Keratinocyte (primary cell): ENCODE data around the gene ATP8A2. TPM values are rescaled to one million over a fixed set of nuclear protein-coding genes. Genes with fewer than 3 reads are reported as not detected.

Experiments
- DNase-seq: peaks from one replicate; pipeline ENCODE4 v3.0.0-alpha.2; 2011; ENCODE audit warnings: low read depth, missing footprints, low spot score
- FAIRE-seq: peaks from 2 replicates; lab custom pipeline; 2011; peaks lifted over from hg19 to GRCh38; lab: Jason Lieb, UNC
- H2AFZ ChIP-seq: 2 replicates; pipeline ENCODE4 v1.6.0; 2012; ENCODE audit warnings: low read length, control low read depth, inconsistent platforms; ENCODE audit not compliant: control insufficient read depth
- H3K27ac ChIP-seq: 2 replicates; pipeline ENCODE4 v1.5.1; 2011; ENCODE audit warnings: low read length; ENCODE audit not compliant: control insufficient read depth, insufficient read depth
- H3K27me3 ChIP-seq: 3 replicates; pipeline ENCODE4 v1.6.0; 2011; ENCODE audit warnings: low read length; ENCODE audit not compliant: control insufficient read depth, insufficient read depth; ENCODE audit errors: extremely low read depth
- H3K36me3 ChIP-seq, 2 experiments: 2 replicates in 1 of 2; 3 replicates in 1 of 2; pipeline ENCODE4 v1.5.1; 2011; ENCODE audit warnings: low read length in 2 of 2, mild to moderate bottlenecking in 1 of 2; ENCODE audit not compliant: control insufficient read depth in 2 of 2, insufficient read depth in 2 of 2; ENCODE audit errors: extremely low read depth in 1 of 2
- H3K4me1 ChIP-seq: 3 replicates; pipeline ENCODE4 v1.5.1; 2011; ENCODE audit warnings: low read length; ENCODE audit not compliant: control insufficient read depth, insufficient read depth; ENCODE audit errors: extremely low read depth
- H3K4me2 ChIP-seq: 3 replicates; pipeline ENCODE4 v1.6.0; 2011; ENCODE audit warnings: low read depth, low read length; ENCODE audit not compliant: control insufficient read depth, insufficient read depth; ENCODE audit errors: extremely low read depth
- H3K4me3 ChIP-seq, 3 experiments: fragments of 200-600 bp in 1 of 3; sonication (generic) in 1 of 3; 2 replicates in 2 of 3; 3 replicates in 1 of 3; pipeline ENCODE4 v1.5.1; 2011 to 2016; ENCODE audit warnings: low read length in 3 of 3, mild to moderate bottlenecking in 3 of 3, control low read depth in 2 of 3, inconsistent platforms in 1 of 3, low read depth in 1 of 3, mixed read lengths in 1 of 3, mixed run types in 1 of 3, moderate library complexity in 1 of 3; ENCODE audit not compliant: control insufficient read depth in 2 of 3, insufficient read depth in 2 of 3; ENCODE audit errors: extremely low read depth in 1 of 3
- H3K79me2 ChIP-seq: 2 replicates; pipeline ENCODE4 v1.6.0; 2012; ENCODE audit warnings: low read length; ENCODE audit not compliant: control insufficient read depth, insufficient read depth
- H3K9ac ChIP-seq: 3 replicates; pipeline ENCODE4 v1.6.0; 2011; ENCODE audit warnings: low read length; ENCODE audit not compliant: control insufficient read depth, insufficient read depth; ENCODE audit errors: extremely low read depth
- H3K9me1 ChIP-seq: 3 replicates; pipeline ENCODE4 v1.6.0; 2011; ENCODE audit warnings: low read length; ENCODE audit not compliant: control insufficient read depth, insufficient read depth; ENCODE audit errors: extremely low read depth
- H3K9me3 ChIP-seq: 2 replicates; pipeline ENCODE4 v1.5.1; 2012; ENCODE audit warnings: low read depth, low read length; ENCODE audit not compliant: control insufficient read depth
- H4K20me1 ChIP-seq: 3 replicates; pipeline ENCODE4 v1.6.0; 2011; ENCODE audit warnings: low read length; ENCODE audit not compliant: control insufficient read depth, insufficient read depth; ENCODE audit errors: extremely low read depth
- CTCF ChIP-seq, 3 experiments: IDR thresholded peaks in 1 of 3; conservative IDR thresholded peaks in 1 of 3; optimal IDR thresholded peaks in 1 of 3; 2 replicates in 2 of 3; 3 replicates in 1 of 3; pipeline versions ENCODE3 to v1.5.1; 2011; ENCODE audit warnings: low read length in 3 of 3, mild to moderate bottlenecking in 3 of 3, moderate library complexity in 2 of 3, control low read depth in 1 of 3, inconsistent platforms in 1 of 3; ENCODE audit not compliant: insufficient read depth in 2 of 3; ENCODE audit errors: extremely low read depth in 1 of 3
- EZH2 ChIP-seq: IDR thresholded peaks from one replicate; pipeline ENCODE4 v1.6.1; 2012; ENCODE audit warnings: inconsistent platforms, mild to moderate bottlenecking, low read length, moderate library complexity
- dilution Hi-C: fragments of 300-500 bp; cut with MboI; formaldehyde crosslinking; loops from one replicate; pipeline ENCODE4 v1.7.0; 2020; ENCODE audit warnings: low sequenced_read_pairs; ENCODE audit not compliant: extremely low pct_ligation_motif_present
- polyA plus RNA-seq, 5 experiments: library from polyadenylated mRNA; depleted of rRNA in 3 of 5; stranded (reverse) in 3 of 5; stranded (forward) in 1 of 5; unstranded in 1 of 5; fragments of >200 nt; gene quantifications; 1 replicate in 1 of 5; 2 replicates in 3 of 5; 3 replicates in 1 of 5; pipeline versions ENCODE4 v1.2.1 to v1.2.3, GENCODE V29; 2011 to 2012; ENCODE audit warnings: missing spikeins in 2 of 5, low read depth in 1 of 5, low replicate concordance in 1 of 5

Gene ATP8A2
- polyA plus RNA-seq, 1 donor (not counting 4 experiments of a cell fraction or from before 2014, with no cell fraction given), result 0.16 TPM

- Histone ChIP-seq H3K4me2 (no peak overlapping the region), H3K4me3 (no peak overlapping the region), H2AFZ (no peak overlapping the region), H3K9me3 (no peaks in the 10 kb centered on the region), H3K79me2 (no peaks in the 10 kb centered on the region), H3K9me1 (no peaks in the 10 kb centered on the region), H3K36me3 (no peaks in the 10 kb centered on the region), H3K4me1 (peaks cover 26% of the 10 kb centered on the region), H4K20me1 (no peaks in the 10 kb centered on the region), H3K27ac (no peak overlapping the region), H3K9ac (no peak overlapping the region), H3K27me3 (no peaks in the 10 kb centered on the region)
- no peak for DNase-seq
- TF ChIP-seq EZH2, result no peak
- TF ChIP-seq CTCF (optimal IDR thresholded peaks at IDR 0.05 in 1 of 3, IDR thresholded peaks at IDR 0.05 in 1 of 3, conservative IDR thresholded peaks at IDR 0.05 in 1 of 3; ENCODE audit: extremely low read depth in 1 of 3, insufficient read depth in 2 of 3, low read length in 3 of 3), result no peak
- dilution Hi-C loops, result no loop called here
- no peak for FAIRE-seq
These were observed 359.8 kb downstream of the ATP8A2 start for GRCh38 chr13:25731536-25731935.

GRCh38 chr13:25732111-25732865 is 360.5 kb downstream of the ATP8A2 start:
- Histone ChIP-seq H3K9me1 (no peaks in the 10 kb centered on the region), H3K79me2 (no peaks in the 10 kb centered on the region), H3K4me3 (no peak overlapping the region), H3K36me3 (no peaks in the 10 kb centered on the region), H3K4me2 (peak overlapping the region; percentile 75), H3K27ac (peak overlapping the region; percentile 17), H3K4me1 (peaks cover 26% of the 10 kb centered on the region), H3K27me3 (no peaks in the 10 kb centered on the region), H4K20me1 (no peaks in the 10 kb centered on the region), H3K9me3 (no peaks in the 10 kb centered on the region), H2AFZ (peak overlapping the region; percentile 3), H3K9ac (no peak overlapping the region)
- no peak for DNase-seq
- no peak for TF ChIP-seq CTCF (optimal IDR thresholded peaks at IDR 0.05 in 1 of 3, IDR thresholded peaks at IDR 0.05 in 1 of 3, conservative IDR thresholded peaks at IDR 0.05 in 1 of 3; ENCODE audit: extremely low read depth in 1 of 3, insufficient read depth in 2 of 3, low read length in 3 of 3)
- no peak for TF ChIP-seq EZH2
- peak; percentile 5 for FAIRE-seq
- dilution Hi-C loops, result no loop called here
